Mesendoderm (in vitro differentiated cells): ENCODE measurements around the gene CCDC17.

Experiments
- DNase-seq: peaks from one replicate; pipeline ENCODE4 v3.0.0; 2013
- H2AK5ac ChIP-seq: 2 replicates; pipeline ENCODE4 v1.6.1; 2013; ENCODE audit warnings: low read length, inconsistent platforms
- H2BK120ac ChIP-seq: 2 replicates; pipeline ENCODE4 v1.6.1; 2013; ENCODE audit warnings: low read depth, mild to moderate bottlenecking, low read length, moderate library complexity, mixed read lengths
- H2BK15ac ChIP-seq: replicated peaks from 2 replicates; pipeline ENCODE4 v1.6.1; 2013; ENCODE audit warnings: low read depth, mild to moderate bottlenecking, moderate library complexity
- H2BK5ac ChIP-seq: 2 replicates; pipeline ENCODE4 v1.6.1; 2013; ENCODE audit warnings: low read length, inconsistent platforms
- H3K18ac ChIP-seq: 2 replicates; pipeline ENCODE4 v1.6.1; 2013; ENCODE audit warnings: mild to moderate bottlenecking, low read length, mixed read lengths
- H3K23ac ChIP-seq: one replicate; pipeline ENCODE4 v1.6.1; 2013; ENCODE audit warnings: low read length
- H3K27ac ChIP-seq: 2 replicates; pipeline ENCODE4 v1.5.1; 2013; ENCODE audit warnings: low read depth, mild to moderate bottlenecking, inconsistent platforms, low read length, moderate library complexity
- H3K27me3 ChIP-seq: 2 replicates; pipeline ENCODE4 v1.6.1; 2013; ENCODE audit warnings: low read length, control low read depth, mild to moderate bottlenecking, inconsistent platforms; ENCODE audit not compliant: insufficient read depth, poor library complexity
- H3K36me3 ChIP-seq: 2 replicates; pipeline ENCODE4 v1.6.1; 2013; ENCODE audit warnings: low read length, inconsistent platforms; ENCODE audit not compliant: control insufficient read depth, insufficient read depth
- H3K4ac ChIP-seq: one replicate; pipeline ENCODE4 v1.6.1; 2013; ENCODE audit warnings: low read depth, mild to moderate bottlenecking, low read length, moderate library complexity
- H3K4me1 ChIP-seq: 2 replicates; pipeline ENCODE4 v1.6.1; 2013; ENCODE audit warnings: low read depth, low read length, inconsistent platforms; ENCODE audit not compliant: control insufficient read depth
- H3K4me2 ChIP-seq: 2 replicates; pipeline ENCODE4 v1.6.1; 2013; ENCODE audit warnings: low read length
- H3K4me3 ChIP-seq: 2 replicates; pipeline ENCODE4 v1.5.1; 2013; ENCODE audit warnings: mild to moderate bottlenecking, low read length
- H3K56ac ChIP-seq: one replicate; pipeline ENCODE4 v1.6.1; 2013; ENCODE audit warnings: low read length
- H3K79me1 ChIP-seq: 2 replicates; pipeline ENCODE4 v1.6.1; 2013; ENCODE audit warnings: low read length, inconsistent platforms
- H3K79me2 ChIP-seq: 2 replicates; pipeline ENCODE4 v1.6.1; 2013; ENCODE audit warnings: mild to moderate bottlenecking, low read length; ENCODE audit not compliant: control insufficient read depth, insufficient read depth
- H3K9ac ChIP-seq: 2 replicates; pipeline ENCODE4 v1.6.1; 2013; ENCODE audit warnings: low read length, inconsistent platforms
- H4K5ac ChIP-seq: one replicate; pipeline ENCODE4 v1.6.1; 2013; ENCODE audit warnings: low read length
- H4K8ac ChIP-seq: one replicate; pipeline ENCODE4 v1.6.1; 2013; ENCODE audit warnings: low read depth, mild to moderate bottlenecking, control low read depth, low read length, moderate library complexity
- WGBS: extraction: QIAGEN DNeasy Blood & Tissue Kit; methylation state at CpG from one replicate; pipeline ENCODE4 v1.1.7; 2013; ENCODE audit warnings: low lambda C conversion rate, missing lambda C conversion rate; ENCODE audit not compliant: insufficient coverage; ENCODE audit errors: extremely low coverage; 5-methylcytosine and 5-hydroxymethylcytosine counted together

The CCDC17 gene

GRCh38 chr1:45654540-45655280 is 30.9 kb upstream of the CCDC17 start:
- H3K79me2 ChIP-seq: no peaks in the 10 kb centered on the region
- H4K5ac ChIP-seq: no peak overlapping the region
- no peak overlapping the region for H2BK120ac ChIP-seq
- H2AK5ac ChIP-seq: no peak overlapping the region
- H3K27me3 ChIP-seq: no peaks in the 10 kb centered on the region
- H3K27ac ChIP-seq: no peak overlapping the region
- no peak overlapping the region for H3K4ac ChIP-seq
- peaks cover 7% of the 10 kb centered on the region for H3K79me1 ChIP-seq
- WGBS: no CpG with 5 or more reads among the region's 12 CpGs
- H3K56ac ChIP-seq: no peak overlapping the region
- no peak overlapping the region for H3K18ac ChIP-seq
- no peak overlapping the region for H3K4me2 ChIP-seq
- H3K36me3 ChIP-seq: peaks cover 6% of the 10 kb centered on the region
- H3K23ac ChIP-seq: no peak overlapping the region
- H3K9ac ChIP-seq: no peak overlapping the region
- no peak overlapping the region for H2BK15ac ChIP-seq
- H3K4me1 ChIP-seq: no peaks in the 10 kb centered on the region
- no peak for DNase-seq
- no peak overlapping the region for H2BK5ac ChIP-seq
- no peak overlapping the region for H3K4me3 ChIP-seq
- no peak overlapping the region for H4K8ac ChIP-seq

- H2BK120ac ChIP-seq: no peak overlapping the region
- DNase-seq: no peak
- peaks cover 2% of the 10 kb centered on the region for H3K36me3 ChIP-seq
Measured at GRCh38 chr1:45647248-45648021, 23.6 kb upstream of the CCDC17 start.

GRCh38 chr1:45644661-45645060 is 20.8 kb upstream of the CCDC17 start:
- Histone ChIP-seq H3K23ac (no peak overlapping the region), H3K27me3 (no peaks in the 10 kb centered on the region), H3K36me3 (peaks cover 3% of the 10 kb centered on the region), H4K5ac (no peak overlapping the region), H3K56ac (no peak overlapping the region), H3K4me1 (no peaks in the 10 kb centered on the region), H3K4me3 (no peak overlapping the region), H3K9ac (no peak overlapping the region), H3K18ac (no peak overlapping the region), H3K79me1 (peaks cover 6% of the 10 kb centered on the region), H2AK5ac (no peak overlapping the region), H3K4me2 (no peak overlapping the region), H3K27ac (no peak overlapping the region), H2BK5ac (no peak overlapping the region), H3K4ac (no peak overlapping the region), H2BK15ac (no peak overlapping the region), H3K79me2 (peaks cover 2% of the 10 kb centered on the region), H2BK120ac (no peak overlapping the region), H4K8ac (no peak overlapping the region)
- no CpG with 5 or more reads among the region's 2 CpGs for WGBS
- no peak for DNase-seq

More at GRCh38 chr1:45647248-45648021, 23.6 kb upstream of the CCDC17 start:
- H3K56ac ChIP-seq: no peak overlapping the region
- H3K79me1 ChIP-seq: peaks cover 11% of the 10 kb centered on the region
- H2BK5ac ChIP-seq: no peak overlapping the region
- no peaks in the 10 kb centered on the region for H3K4me1 ChIP-seq
- no peak overlapping the region for H3K18ac ChIP-seq
- H3K4ac ChIP-seq: no peak overlapping the region
- no peak overlapping the region for H2AK5ac ChIP-seq
- H3K23ac ChIP-seq: no peak overlapping the region
- no peak overlapping the region for H4K8ac ChIP-seq
- peaks cover 2% of the 10 kb centered on the region for H3K79me2 ChIP-seq
- no CpG with 5 or more reads among the region's 9 CpGs for WGBS
- H4K5ac ChIP-seq: no peak overlapping the region
- no peaks in the 10 kb centered on the region for H3K27me3 ChIP-seq
- H3K27ac ChIP-seq: no peak overlapping the region
- H3K4me3 ChIP-seq: no peak overlapping the region
- no peak overlapping the region for H3K4me2 ChIP-seq
- H3K9ac ChIP-seq: no peak overlapping the region
- no peak overlapping the region for H2BK15ac ChIP-seq

GRCh38 chr1:45643978-45644377 is 20.1 kb upstream of the CCDC17 start:
- Histone ChIP-seq H3K4me1 (no peaks in the 10 kb centered on the region), H3K4ac (no peak overlapping the region), H2BK5ac (no peak overlapping the region), H3K27ac (no peak overlapping the region), H2BK120ac (no peak overlapping the region), H3K4me3 (no peak overlapping the region), H4K5ac (no peak overlapping the region), H4K8ac (no peak overlapping the region), H3K18ac (no peak overlapping the region), H3K36me3 (peaks cover 3% of the 10 kb centered on the region), H3K79me1 (peaks cover 6% of the 10 kb centered on the region), H3K27me3 (no peaks in the 10 kb centered on the region), H2AK5ac (no peak overlapping the region), H3K4me2 (no peak overlapping the region), H3K9ac (no peak overlapping the region), H3K56ac (no peak overlapping the region), H3K23ac (no peak overlapping the region), H3K79me2 (peaks cover 2% of the 10 kb centered on the region), H2BK15ac (no peak overlapping the region)
- no peak for DNase-seq

GRCh38 chr1:45643321-45643720 is 19.5 kb upstream of the CCDC17 start:
- Histone ChIP-seq H3K4me2 (no peak overlapping the region), H2BK5ac (no peak overlapping the region), H3K56ac (no peak overlapping the region), H3K9ac (no peak overlapping the region), H2BK15ac (no peak overlapping the region), H3K27me3 (no peaks in the 10 kb centered on the region), H3K79me1 (peaks cover 6% of the 10 kb centered on the region), H3K4ac (no peak overlapping the region), H3K27ac (no peak overlapping the region), H3K18ac (no peak overlapping the region), H4K5ac (no peak overlapping the region), H3K4me1 (no peaks in the 10 kb centered on the region), H2AK5ac (no peak overlapping the region), H3K36me3 (peaks cover 3% of the 10 kb centered on the region), H3K23ac (no peak overlapping the region), H3K79me2 (peaks cover 2% of the 10 kb centered on the region), H3K4me3 (no peak overlapping the region), H2BK120ac (no peak overlapping the region), H4K8ac (no peak overlapping the region)
- DNase-seq: no peak
- WGBS: no CpG with 5 or more reads among the region's 5 CpGs
